HepG2 (cell line): Measurements from ENCODE around the gene ORC6.

Source experiments
- ZKSCAN1 ChIP-seq: fragments of 150-350 bp; IDR thresholded peaks from 2 replicates; pipeline ENCODE4 v1.6.1; 2014; ENCODE audit warnings: low read length
- ZNF530 ChIP-seq: sonication (generic); formaldehyde crosslinking; IDR thresholded peaks from 2 replicates; pipeline ENCODE4 v1.5.0; 2020; ENCODE audit warnings: low read depth, mild to moderate bottlenecking, missing genetic modification reagents
- ZNF703 ChIP-seq: sonication (generic); formaldehyde crosslinking; IDR thresholded peaks from 2 replicates; pipeline ENCODE4 v1.5.1; 2020; ENCODE audit warnings: missing genetic modification reagents, mild to moderate bottlenecking, moderate library complexity, borderline replicate concordance
- TF ChIP-seq, protein P1 (sequence below): sonication (generic); formaldehyde crosslinking; IDR thresholded peaks from 2 replicates; pipeline ENCODE4 v1.5.0; 2020; ENCODE audit warnings: mild to moderate bottlenecking, missing genetic modification reagents, moderate library complexity
- TF ChIP-seq, protein P2 (sequence below), 2 experiments: IDR thresholded peaks; 2 replicates each; pipeline ENCODE4 v1.6.1; 2011 to 2012; ENCODE audit warnings: low read length in 2 of 2, borderline replicate concordance in 1 of 2, low read depth in 1 of 2, mild to moderate bottlenecking in 1 of 2, moderate library complexity in 1 of 2

DNA sequence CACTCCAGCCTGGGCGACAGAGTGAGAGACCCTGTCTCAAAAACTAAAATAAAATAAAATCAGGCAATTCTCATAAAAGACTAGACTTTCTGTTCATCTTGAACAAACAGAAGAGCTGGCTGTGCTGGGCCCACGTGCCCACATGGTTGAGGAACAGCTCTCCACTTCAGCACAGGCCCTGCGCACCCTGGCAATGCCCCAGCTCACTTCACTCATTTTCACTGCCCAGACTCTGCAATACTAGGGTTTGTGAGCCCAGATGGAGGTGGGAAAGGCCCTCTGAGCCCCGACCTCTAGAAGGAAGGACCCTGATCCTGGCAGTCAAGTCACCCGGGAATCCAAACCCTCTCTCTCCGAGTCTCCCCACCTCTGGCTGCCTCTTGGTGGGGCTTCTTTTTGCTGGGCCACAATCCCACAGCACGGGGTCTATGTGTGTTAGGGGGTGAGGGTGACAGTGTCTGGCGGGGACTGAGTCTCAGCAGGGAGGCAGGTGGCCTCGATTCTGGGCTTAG, 43.9 kb downstream of the ORC6 start:
- TF ChIP-seq, protein P1, sequence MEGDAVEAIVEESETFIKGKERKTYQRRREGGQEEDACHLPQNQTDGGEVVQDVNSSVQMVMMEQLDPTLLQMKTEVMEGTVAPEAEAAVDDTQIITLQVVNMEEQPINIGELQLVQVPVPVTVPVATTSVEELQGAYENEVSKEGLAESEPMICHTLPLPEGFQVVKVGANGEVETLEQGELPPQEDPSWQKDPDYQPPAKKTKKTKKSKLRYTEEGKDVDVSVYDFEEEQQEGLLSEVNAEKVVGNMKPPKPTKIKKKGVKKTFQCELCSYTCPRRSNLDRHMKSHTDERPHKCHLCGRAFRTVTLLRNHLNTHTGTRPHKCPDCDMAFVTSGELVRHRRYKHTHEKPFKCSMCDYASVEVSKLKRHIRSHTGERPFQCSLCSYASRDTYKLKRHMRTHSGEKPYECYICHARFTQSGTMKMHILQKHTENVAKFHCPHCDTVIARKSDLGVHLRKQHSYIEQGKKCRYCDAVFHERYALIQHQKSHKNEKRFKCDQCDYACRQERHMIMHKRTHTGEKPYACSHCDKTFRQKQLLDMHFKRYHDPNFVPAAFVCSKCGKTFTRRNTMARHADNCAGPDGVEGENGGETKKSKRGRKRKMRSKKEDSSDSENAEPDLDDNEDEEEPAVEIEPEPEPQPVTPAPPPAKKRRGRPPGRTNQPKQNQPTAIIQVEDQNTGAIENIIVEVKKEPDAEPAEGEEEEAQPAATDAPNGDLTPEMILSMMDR (CRISPR knock-in tag), result no peak
- TF ChIP-seq ZKSCAN1, result no peak
- no peak for TF ChIP-seq ZNF530 (CRISPR knock-in tag)
- TF ChIP-seq ZNF703 (CRISPR knock-in tag), result no peak
- TF ChIP-seq, protein P2, sequence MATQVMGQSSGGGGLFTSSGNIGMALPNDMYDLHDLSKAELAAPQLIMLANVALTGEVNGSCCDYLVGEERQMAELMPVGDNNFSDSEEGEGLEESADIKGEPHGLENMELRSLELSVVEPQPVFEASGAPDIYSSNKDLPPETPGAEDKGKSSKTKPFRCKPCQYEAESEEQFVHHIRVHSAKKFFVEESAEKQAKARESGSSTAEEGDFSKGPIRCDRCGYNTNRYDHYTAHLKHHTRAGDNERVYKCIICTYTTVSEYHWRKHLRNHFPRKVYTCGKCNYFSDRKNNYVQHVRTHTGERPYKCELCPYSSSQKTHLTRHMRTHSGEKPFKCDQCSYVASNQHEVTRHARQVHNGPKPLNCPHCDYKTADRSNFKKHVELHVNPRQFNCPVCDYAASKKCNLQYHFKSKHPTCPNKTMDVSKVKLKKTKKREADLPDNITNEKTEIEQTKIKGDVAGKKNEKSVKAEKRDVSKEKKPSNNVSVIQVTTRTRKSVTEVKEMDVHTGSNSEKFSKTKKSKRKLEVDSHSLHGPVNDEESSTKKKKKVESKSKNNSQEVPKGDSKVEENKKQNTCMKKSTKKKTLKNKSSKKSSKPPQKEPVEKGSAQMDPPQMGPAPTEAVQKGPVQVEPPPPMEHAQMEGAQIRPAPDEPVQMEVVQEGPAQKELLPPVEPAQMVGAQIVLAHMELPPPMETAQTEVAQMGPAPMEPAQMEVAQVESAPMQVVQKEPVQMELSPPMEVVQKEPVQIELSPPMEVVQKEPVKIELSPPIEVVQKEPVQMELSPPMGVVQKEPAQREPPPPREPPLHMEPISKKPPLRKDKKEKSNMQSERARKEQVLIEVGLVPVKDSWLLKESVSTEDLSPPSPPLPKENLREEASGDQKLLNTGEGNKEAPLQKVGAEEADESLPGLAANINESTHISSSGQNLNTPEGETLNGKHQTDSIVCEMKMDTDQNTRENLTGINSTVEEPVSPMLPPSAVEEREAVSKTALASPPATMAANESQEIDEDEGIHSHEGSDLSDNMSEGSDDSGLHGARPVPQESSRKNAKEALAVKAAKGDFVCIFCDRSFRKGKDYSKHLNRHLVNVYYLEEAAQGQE (IDR thresholded peaks at IDR 0.05; ENCODE audit: borderline replicate concordance in 1 of 2, low read depth in 1 of 2, low read length in 2 of 2), result no peak
